Lower lobe of right lung (tissue), 2 donors: ENCODE measurements around the gene MYCBPAP. TPM values are rescaled to one million over a fixed set of nuclear protein-coding genes. Genes with fewer than 3 reads are reported as not detected.
"Not testable (repeated sequence)": the region's sequence is repeated elsewhere in the genome, so short reads cannot be mapped to it uniquely, and the experiment has no call there.

Experiments
- ATAC-seq, 2 donors: fragments of 200-7000 bp; cut with Tn5 transposase; one replicate each; pipeline ENCODE4 v1.9.1; 2020 to 2022; ENCODE audit warnings: mild to moderate bottlenecking in 2 of 2, moderate library complexity in 2 of 2
- DNase-seq: peaks from one replicate; pipeline ENCODE4 v3.0.0-alpha.2; 2020
- H3K27ac ChIP-seq: fragments of 200-600 bp; one replicate; pipeline ENCODE4 v1.8.0; 2022
- H3K27me3 ChIP-seq: fragments of 200-600 bp; one replicate; pipeline ENCODE4 v1.8.0; 2022; ENCODE audit warnings: low read depth
- H3K36me3 ChIP-seq: fragments of 200-600 bp; one replicate; pipeline ENCODE4 v1.8.0; 2022; ENCODE audit warnings: mild to moderate bottlenecking
- H3K4me1 ChIP-seq: fragments of 200-600 bp; one replicate; pipeline ENCODE4 v1.8.0; 2022
- H3K4me3 ChIP-seq: fragments of 200-600 bp; one replicate; pipeline ENCODE4 v1.8.0; 2022; ENCODE audit warnings: mild to moderate bottlenecking
- H3K9me3 ChIP-seq: fragments of 200-600 bp; one replicate; pipeline ENCODE4 v1.8.0; 2022
- CTCF ChIP-seq: fragments of 200-600 bp; IDR thresholded peaks from one replicate; pipeline ENCODE4 v1.8.0; 2022; ENCODE audit warnings: antibody characterized with exemption, mild to moderate bottlenecking
- intact Hi-C: fragments of 100-400 bp; cut with DNase I; formaldehyde crosslinking; loops from one replicate; pipeline ENCODE4 v1.11.0; 2022
- total RNA-seq: library from RNA; stranded (reverse); fragmentation: NEBNext Ultra II Directional; extraction: Animal tissue kit (Norgen Biotek cat#: 25700); gene quantifications from one replicate; pipeline ENCODE4 v1.2.1, GENCODE V29; 2021
- donor health status: DM: no; HTN: yes; CAD: no; lungs with severe emphysema.

Gene MYCBPAP
- total RNA-seq, 1 donor from 2014 or later = 3.8 TPM

- ATAC-seq = no peak
- intact Hi-C loops = no loop called here
- H3K4me3 ChIP-seq = no peak overlapping the region
Measured at GRCh38 chr17:50469671-50470305, 38.5 kb upstream of the MYCBPAP start.

GRCh38 chr17:50470426-50470825 lies 37.8 kb upstream of the MYCBPAP start:
- H3K27ac ChIP-seq = no peak overlapping the region
- intact Hi-C loops = no loop called here
- TF ChIP-seq CTCF = no peak
- peaks cover 27% of the 10 kb centered on the region for H3K36me3 ChIP-seq
- H3K27me3 ChIP-seq = peaks cover 11% of the 10 kb centered on the region
- peaks cover 13% of the 10 kb centered on the region for H3K4me1 ChIP-seq
- ATAC-seq (no peak), DNase-seq (peak; percentile 24)
- no peaks in the 10 kb centered on the region for H3K9me3 ChIP-seq
- no peak overlapping the region for H3K4me3 ChIP-seq

More at GRCh38 chr17:50469671-50470305, 38.5 kb upstream of the MYCBPAP start:
- DNase-seq = peak; percentile 42
- Histone ChIP-seq H3K9me3 (no peaks in the 10 kb centered on the region), H3K4me1 (peaks cover 13% of the 10 kb centered on the region), H3K27ac (no peak overlapping the region), H3K27me3 (peaks cover 11% of the 10 kb centered on the region), H3K36me3 (peaks cover 26% of the 10 kb centered on the region)
- TF ChIP-seq CTCF = no peak

- ATAC-seq (no peak), DNase-seq (peak; percentile 32)
- Histone ChIP-seq H3K27me3 (peaks cover 11% of the 10 kb centered on the region), H3K9me3 (no peaks in the 10 kb centered on the region), H3K4me3 (no peak overlapping the region), H3K27ac (no peak overlapping the region), H3K4me1 (peaks cover 13% of the 10 kb centered on the region), H3K36me3 (peaks cover 27% of the 10 kb centered on the region)
- no peak for TF ChIP-seq CTCF
- intact Hi-C loops = no loop called here
Measured at GRCh38 chr17:50471009-50471905, 37.0 kb upstream of the MYCBPAP start.

GRCh38 chr17:50472286-50472685 lies 36.0 kb upstream of the MYCBPAP start:
- intact Hi-C loops = no loop called here
- Histone ChIP-seq H3K4me3 (no peak overlapping the region), H3K36me3 (peaks cover 27% of the 10 kb centered on the region), H3K27me3 (peaks cover 11% of the 10 kb centered on the region), H3K9me3 (no peaks in the 10 kb centered on the region), H3K27ac (no peak overlapping the region), H3K4me1 (peaks cover 13% of the 10 kb centered on the region)
- ATAC-seq (no peak), DNase-seq (peak; percentile 15)
- TF ChIP-seq CTCF = no peak

GRCh38 chr17:50472761-50473161 lies 35.5 kb upstream of the MYCBPAP start:
- H3K4me3 ChIP-seq, H3K27ac ChIP-seq, H3K9me3 ChIP-seq, ATAC-seq, intact Hi-C loops: not testable (repeated sequence)
- peaks cover 11% of the 10 kb centered on the region for H3K27me3 ChIP-seq
- peaks cover 13% of the 10 kb centered on the region for H3K4me1 ChIP-seq
- DNase-seq = peak; percentile 30
- peaks cover 27% of the 10 kb centered on the region for H3K36me3 ChIP-seq

GRCh38 chr17:50473901-50474300 lies 34.3 kb upstream of the MYCBPAP start:
- no peak overlapping the region for H3K4me3 ChIP-seq
- H3K9me3 ChIP-seq = no peaks in the 10 kb centered on the region
- H3K36me3 ChIP-seq = peaks cover 27% of the 10 kb centered on the region
- no peak overlapping the region for H3K27ac ChIP-seq
- intact Hi-C loops = no loop called here
- H3K27me3 ChIP-seq = peaks cover 3% of the 10 kb centered on the region
- ATAC-seq (no peak), DNase-seq (peak; percentile 42)
- TF ChIP-seq CTCF = no peak
- H3K4me1 ChIP-seq = peaks cover 13% of the 10 kb centered on the region
